ENCODE results near the gene HOATZ. TPM values are rescaled to one million over a fixed set of nuclear protein-coding genes. Genes with fewer than 3 reads are reported as not detected.

The HOATZ gene
- total RNA-seq, 4 donors from 2014 or later = not detected

DNA sequence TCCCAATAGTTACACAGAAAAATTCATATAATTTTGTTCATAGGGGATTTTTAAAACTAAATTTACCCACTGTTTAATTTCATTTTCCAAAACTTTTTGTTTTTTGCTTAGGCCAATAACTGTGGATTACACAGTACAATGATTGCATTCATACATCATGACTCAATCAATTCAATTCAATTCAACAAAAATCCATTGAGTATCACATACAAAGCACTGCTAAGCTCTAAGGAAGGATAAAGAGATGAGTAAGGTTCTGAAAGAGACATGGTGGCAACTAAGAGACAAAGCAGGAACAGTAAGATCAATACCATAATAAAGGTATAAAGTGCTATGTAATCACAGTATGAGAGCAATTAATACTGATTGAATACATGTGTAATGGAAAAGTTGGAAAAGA, 16.6 kb downstream of the HOATZ start:
- Histone ChIP-seq H3K4me1 (no peaks in the 10 kb centered on the region), H3K36me3 (no peaks in the 10 kb centered on the region), H3K4me3 (no peak overlapping the region), H3K27me3 (peaks cover 19% of the 10 kb centered on the region), H3K27ac (no peak overlapping the region), H3K9me3 (no peaks in the 10 kb centered on the region)
- no peak for DNase-seq
- in situ Hi-C loops (cut with MboI; ENCODE audit: low pct_ligation_motif_present in 1 of 4, low pct_unique_long_range_greater_than_20kb in 1 of 4, low sequenced_read_pairs in 3 of 4) (no loop called here), intact Hi-C loops (cut with DNase I; ENCODE audit: low total_unique reads) (no loop called here)
- TF ChIP-seq, protein P1, sequence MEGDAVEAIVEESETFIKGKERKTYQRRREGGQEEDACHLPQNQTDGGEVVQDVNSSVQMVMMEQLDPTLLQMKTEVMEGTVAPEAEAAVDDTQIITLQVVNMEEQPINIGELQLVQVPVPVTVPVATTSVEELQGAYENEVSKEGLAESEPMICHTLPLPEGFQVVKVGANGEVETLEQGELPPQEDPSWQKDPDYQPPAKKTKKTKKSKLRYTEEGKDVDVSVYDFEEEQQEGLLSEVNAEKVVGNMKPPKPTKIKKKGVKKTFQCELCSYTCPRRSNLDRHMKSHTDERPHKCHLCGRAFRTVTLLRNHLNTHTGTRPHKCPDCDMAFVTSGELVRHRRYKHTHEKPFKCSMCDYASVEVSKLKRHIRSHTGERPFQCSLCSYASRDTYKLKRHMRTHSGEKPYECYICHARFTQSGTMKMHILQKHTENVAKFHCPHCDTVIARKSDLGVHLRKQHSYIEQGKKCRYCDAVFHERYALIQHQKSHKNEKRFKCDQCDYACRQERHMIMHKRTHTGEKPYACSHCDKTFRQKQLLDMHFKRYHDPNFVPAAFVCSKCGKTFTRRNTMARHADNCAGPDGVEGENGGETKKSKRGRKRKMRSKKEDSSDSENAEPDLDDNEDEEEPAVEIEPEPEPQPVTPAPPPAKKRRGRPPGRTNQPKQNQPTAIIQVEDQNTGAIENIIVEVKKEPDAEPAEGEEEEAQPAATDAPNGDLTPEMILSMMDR (IDR thresholded peaks at IDR 0.05) = no peak
- TF ChIP-seq POLR2AphosphoS5 (IDR thresholded peaks at IDR 0.05) = no peak
- no peak for TF ChIP-seq POLR2A (IDR thresholded peaks at IDR 0.05)
- TF ChIP-seq EP300 (IDR thresholded peaks at IDR 0.05; ENCODE audit: low read depth) = no peak

DNA sequence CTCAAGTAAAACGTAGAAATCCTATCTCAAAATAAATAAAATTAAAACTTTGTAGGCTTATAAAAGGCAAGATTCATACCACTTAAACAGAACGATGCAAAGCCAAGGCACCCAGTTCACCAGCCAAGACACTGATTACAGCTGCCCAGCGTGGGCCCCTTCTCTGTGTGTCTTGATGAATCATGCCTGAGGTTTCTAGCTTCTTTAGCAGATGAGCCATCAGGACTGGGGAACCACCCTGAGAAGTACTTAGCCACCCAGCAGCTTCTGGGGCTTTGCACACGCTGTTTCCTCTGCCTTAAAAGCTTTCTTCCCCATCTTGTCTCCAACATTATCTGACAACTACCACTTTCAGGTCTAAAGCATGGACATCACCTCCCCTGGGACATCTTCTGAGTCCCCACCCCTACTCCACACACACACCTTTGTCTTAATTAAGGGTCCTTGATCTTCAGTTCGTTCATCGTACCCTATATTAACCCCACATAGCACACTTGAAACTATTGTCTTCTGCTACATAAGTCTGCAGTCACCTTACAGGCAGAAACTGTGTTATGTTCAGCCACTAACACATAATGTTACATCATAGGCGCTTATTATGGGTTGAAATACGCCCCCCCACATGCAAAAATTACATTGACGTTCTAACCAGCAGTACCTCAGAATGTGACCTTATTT, 17.2 kb downstream of the HOATZ start:
- Histone ChIP-seq H3K4me3 (no peak overlapping the region), H3K9me3 (no peaks in the 10 kb centered on the region), H3K36me3 (no peaks in the 10 kb centered on the region), H3K4me1 (no peaks in the 10 kb centered on the region), H3K27me3 (peaks cover 24% of the 10 kb centered on the region), H3K27ac (no peak overlapping the region)
- no peak for TF ChIP-seq POLR2AphosphoS5 (IDR thresholded peaks at IDR 0.05)
- TF ChIP-seq EP300 (IDR thresholded peaks at IDR 0.05; ENCODE audit: low read depth) = no peak
- TF ChIP-seq, protein P1 (IDR thresholded peaks at IDR 0.05) = no peak
- TF ChIP-seq POLR2A (IDR thresholded peaks at IDR 0.05) = no peak
- in situ Hi-C loops (cut with MboI; ENCODE audit: low pct_ligation_motif_present in 1 of 4, low pct_unique_long_range_greater_than_20kb in 1 of 4, low sequenced_read_pairs in 3 of 4) (no loop called here), intact Hi-C loops (cut with DNase I; ENCODE audit: low total_unique reads) (no loop called here)
- DNase-seq = no peak
- 69 to 70% methylated on average over 5 to 9 of the region's 9 CpGs for WGBS, 2 donors (ENCODE audit: low coverage in 1 of 2)

DNA sequence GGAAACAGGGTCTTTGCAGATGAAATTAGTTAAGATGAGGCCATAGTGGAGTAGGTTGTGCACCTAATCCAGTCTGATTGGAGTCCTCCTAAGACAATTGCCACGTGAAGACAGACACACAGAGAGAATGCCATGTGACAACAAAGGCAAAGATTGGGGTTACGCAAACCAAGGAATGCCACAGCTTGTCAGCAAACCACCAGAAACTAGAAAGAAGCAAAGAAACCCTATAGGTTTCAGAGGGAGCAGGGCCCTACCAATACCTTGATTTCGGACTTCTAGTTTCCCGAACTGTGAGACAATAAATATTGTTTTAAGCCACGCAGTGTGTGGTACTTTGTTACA, 17.8 kb downstream of the HOATZ start:
- H3K9me3 ChIP-seq = no peaks in the 10 kb centered on the region
- in situ Hi-C loops (cut with MboI; ENCODE audit: low pct_ligation_motif_present in 1 of 4, low pct_unique_long_range_greater_than_20kb in 1 of 4, low sequenced_read_pairs in 3 of 4) (no loop called here), intact Hi-C loops (cut with DNase I; ENCODE audit: low total_unique reads) (no loop called here)
- peaks cover 29% of the 10 kb centered on the region for H3K27me3 ChIP-seq
- no peak overlapping the region for H3K4me3 ChIP-seq
- H3K4me1 ChIP-seq = no peaks in the 10 kb centered on the region
- H3K27ac ChIP-seq = no peak overlapping the region
- TF ChIP-seq EP300 (IDR thresholded peaks at IDR 0.05; ENCODE audit: low read depth) = no peak
- TF ChIP-seq POLR2AphosphoS5 (IDR thresholded peaks at IDR 0.05) = no peak
- TF ChIP-seq, protein P1 (IDR thresholded peaks at IDR 0.05) = no peak
- no peak for TF ChIP-seq POLR2A (IDR thresholded peaks at IDR 0.05)
- WGBS, 2 donors (ENCODE audit: low coverage in 1 of 2) = 81% methylated on average over 3 to 5 of the region's 5 CpGs
- DNase-seq = no peak
- H3K36me3 ChIP-seq = no peaks in the 10 kb centered on the region

DNA sequence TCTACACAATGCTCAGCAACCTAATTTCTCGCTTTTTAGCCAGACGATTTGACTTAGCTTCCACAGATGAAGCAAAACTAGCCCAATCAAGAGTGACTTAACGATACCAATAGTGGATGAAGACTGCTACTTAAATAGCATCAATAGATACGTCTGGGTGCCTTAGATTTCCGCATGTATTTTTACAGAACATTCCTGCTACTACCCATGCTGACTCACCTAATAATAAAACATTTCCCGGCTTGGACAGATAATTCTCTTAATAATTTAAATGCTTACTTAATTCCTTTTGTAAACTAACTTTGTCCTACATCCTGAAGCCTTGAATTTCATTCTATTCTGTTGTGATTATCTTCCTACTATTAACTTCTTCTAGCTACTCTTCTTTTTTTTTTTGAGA, 20.7 kb downstream of the HOATZ start:
- Histone ChIP-seq H3K9me3 (no peaks in the 10 kb centered on the region), H3K4me3 (no peak overlapping the region), H3K4me1 (peaks cover 0 to 2% (median 1%) of the 10 kb centered on the region in 4 donors), H3K27ac (no peak overlapping the region), H3K27me3 (peaks cover 49% of the 10 kb centered on the region), H3K36me3 (no peaks in the 10 kb centered on the region)
- intact Hi-C loops (cut with DNase I; ENCODE audit: low total_unique reads) = no loop called here
- in situ Hi-C loops (cut with MboI; ENCODE audit: low pct_ligation_motif_present in 1 of 4, low pct_unique_long_range_greater_than_20kb in 1 of 4, low sequenced_read_pairs in 3 of 4) = no loop called here
- 85 to 92% methylated on average over 3 to 6 of the region's 6 CpGs for WGBS, 2 donors (ENCODE audit: low coverage in 1 of 2)
- no peak for DNase-seq
- TF ChIP-seq, protein P1 (IDR thresholded peaks at IDR 0.05) = no peak
- TF ChIP-seq POLR2A (IDR thresholded peaks at IDR 0.05) (no peak), EP300 (IDR thresholded peaks at IDR 0.05; ENCODE audit: low read depth) (no peak), POLR2AphosphoS5 (IDR thresholded peaks at IDR 0.05) (no peak)

All from transverse colon (tissue), 4 donors.